ENCODE results near the gene RPRD1B.

GRCh38 chr20:38073307-38074071 is 39.9 kb downstream of the RPRD1B start:
- TF ChIP-seq CTCF (IDR thresholded peaks at IDR 0.05; ENCODE audit: low read length): peak; percentile 42; the same call in 1 of the 2 replicates
- no peak for TF ChIP-seq EZH2 (IDR thresholded peaks at IDR 0.05; ENCODE audit: borderline replicate concordance, low read length)

Data from OCI-LY1 (cell line).